ENCODE results near the gene MARCHF9. TPM values are rescaled to one million over a fixed set of nuclear protein-coding genes. Genes with fewer than 3 reads are reported as not detected.

The MARCHF9 gene
- total RNA-seq, 1 experiment from 2014 or later: 18.9 TPM

- Histone ChIP-seq H3K4me3 (no peak within 1 kb of the TSS), H3K4me1 (replicated peaks; ENCODE audit: insufficient read depth) (peaks cover 2% of the 10 kb centered on the region; the same call in 1 of the 2 replicates), H3K9me3 (ENCODE audit: insufficient read depth, low read depth) (no peaks in the 10 kb centered on the region), H3K4me2 (no peak within 1 kb of the TSS), H3K36me3 (ENCODE audit: low read depth) (no peaks in the 10 kb centered on the region), H4K20me1 (ENCODE audit: insufficient read depth) (no peaks in the 10 kb centered on the region), H3K9me2 (ENCODE audit: insufficient read depth) (no peaks in the 10 kb centered on the region), H2AFZ (no peak within 1 kb of the TSS), H3K79me2 (ENCODE audit: low read depth) (no peaks in the 10 kb centered on the region), H3K27ac (no peak within 1 kb of the TSS), H3K27me3 (ENCODE audit: insufficient read depth, low read depth) (peaks cover 14% of the 10 kb centered on the region), H3F3A (ENCODE audit: insufficient read depth, low read depth) (peaks cover 7% of the 10 kb centered on the region; the same call in 1 of the 2 replicates)
- no TSS peak for BruUV-seq (replicated peaks)
- DNase-seq: no peak
- intact Hi-C loops (cut with micrococcal nuclease; ENCODE audit: unreplicated experiment): no loop called here
- ChIA-PET POLR2A (ENCODE audit: unreplicated experiment) (interaction anchor here (0.7 kb wide), 1 partner anchor 13 kb away, joined by 10 read pairs; no protein-coding TSS in a partner anchor), CTCF (interaction anchor here (1.0 kb wide), 1 partner anchor 280 kb away, joined by 3 read pairs; the partner anchor contains the start of gene GLI1)
- TF ChIP-seq EZH2 (IDR thresholded peaks at IDR 0.05; ENCODE audit: low read depth) (no peak), CTCF (conservative IDR thresholded peaks at IDR 0.05) (no peak)
These were observed 16.2 kb upstream of the MARCHF9 start, which contains the start of gene AGAP2 for GRCh38 chr12:57738661-57739237. AGAP2 (minus strand) TSS chr12:57738742; CDS start chr12:57738246, 496 bp downstream.

DNA sequence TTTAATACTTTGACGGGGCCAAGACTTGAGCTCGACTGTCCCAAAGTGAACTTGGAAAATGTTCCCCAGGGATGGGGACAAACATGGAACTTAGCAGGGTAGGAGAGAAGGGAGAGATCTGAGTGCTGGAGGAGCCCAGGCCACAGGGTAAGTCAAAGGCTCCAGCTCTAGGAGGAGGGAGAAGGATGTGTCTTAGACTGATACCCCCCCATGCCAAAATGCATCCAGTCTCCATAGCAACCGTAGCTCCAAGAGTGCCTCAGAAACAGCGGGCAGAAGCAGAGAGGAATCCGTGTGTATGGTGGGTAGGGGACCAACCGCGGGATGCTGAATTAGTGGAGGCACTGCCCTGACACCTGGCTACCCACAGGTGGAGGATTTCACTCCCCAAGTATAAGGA, 15.5 kb upstream of the MARCHF9 start:
- no peak overlapping the region for H3K4me2 ChIP-seq
- H3K36me3 ChIP-seq (ENCODE audit: low read depth): no peaks in the 10 kb centered on the region
- ChIA-PET CTCF (interaction anchor here (1.0 kb wide), 1 partner anchor 280 kb away, joined by 3 read pairs; the partner anchor contains the start of gene GLI1), POLR2A (ENCODE audit: unreplicated experiment) (interaction anchor here (0.7 kb wide), 1 partner anchor 12 kb away, joined by 10 read pairs; no protein-coding TSS in a partner anchor)
- no peak overlapping the region for H3K27ac ChIP-seq
- no peaks in the 10 kb centered on the region for H4K20me1 ChIP-seq (ENCODE audit: insufficient read depth)
- H3K27me3 ChIP-seq (ENCODE audit: insufficient read depth, low read depth): peaks cover 14% of the 10 kb centered on the region
- no peak for DNase-seq
- no peak overlapping the region for H2AFZ ChIP-seq
- peaks cover 9% of the 10 kb centered on the region; the same call in 1 of the 2 replicates for H3F3A ChIP-seq (ENCODE audit: insufficient read depth, low read depth)
- TF ChIP-seq EZH2 (IDR thresholded peaks at IDR 0.05; ENCODE audit: low read depth) (no peak), CTCF (conservative IDR thresholded peaks at IDR 0.05) (no peak)
- H3K9me3 ChIP-seq (ENCODE audit: insufficient read depth, low read depth): no peaks in the 10 kb centered on the region
- intact Hi-C loops (cut with micrococcal nuclease; ENCODE audit: unreplicated experiment): no loop called here
- BruUV-seq (replicated peaks): no TSS peak
- no peak overlapping the region for H3K4me3 ChIP-seq
- H3K9me2 ChIP-seq (ENCODE audit: insufficient read depth): no peaks in the 10 kb centered on the region
- H3K4me1 ChIP-seq (replicated peaks; ENCODE audit: insufficient read depth): peaks cover 8% of the 10 kb centered on the region; the same call in 1 of the 2 replicates
- H3K79me2 ChIP-seq (ENCODE audit: low read depth): no peaks in the 10 kb centered on the region

DNA sequence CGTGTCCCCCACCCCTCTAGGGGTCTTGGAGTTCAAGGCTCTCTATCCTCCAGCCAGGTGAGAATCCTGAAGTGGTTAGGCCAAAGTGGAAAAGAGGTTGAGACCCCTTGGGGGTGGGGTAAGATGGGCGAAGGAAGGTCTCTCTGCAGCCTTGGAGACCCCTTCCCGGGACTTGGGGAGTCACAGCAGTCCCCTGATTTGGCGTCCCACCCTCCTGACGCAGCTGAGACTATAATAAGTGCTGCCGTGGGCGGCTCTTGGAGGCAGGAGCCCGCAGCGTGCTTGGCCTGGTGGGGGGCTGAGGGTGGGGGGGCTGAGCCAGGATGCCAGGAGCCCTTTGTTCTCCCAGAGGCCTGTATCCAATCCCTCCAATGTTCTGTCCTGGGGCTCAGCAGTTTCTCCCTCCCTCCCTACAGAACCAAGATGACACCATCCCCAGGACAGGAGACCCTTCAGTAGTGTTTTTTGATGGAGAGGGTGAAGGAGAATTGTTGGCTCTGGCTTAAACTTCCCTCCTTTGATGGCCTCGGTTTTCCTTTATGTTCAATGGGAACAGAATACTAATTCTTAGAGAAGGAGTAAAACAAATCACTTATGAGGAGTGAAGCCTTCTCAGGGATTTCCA, 14.9 kb upstream of the MARCHF9 start:
- Histone ChIP-seq H3K27me3 (ENCODE audit: insufficient read depth, low read depth) (peaks cover 14% of the 10 kb centered on the region), H3K27ac (no peak overlapping the region), H2AFZ (no peak overlapping the region), H3K36me3 (ENCODE audit: low read depth) (no peaks in the 10 kb centered on the region), H3K4me2 (no peak overlapping the region), H3K4me3 (no peak overlapping the region), H4K20me1 (ENCODE audit: insufficient read depth) (no peaks in the 10 kb centered on the region), H3K9me2 (ENCODE audit: insufficient read depth) (no peaks in the 10 kb centered on the region), H3K9me3 (ENCODE audit: insufficient read depth, low read depth) (no peaks in the 10 kb centered on the region), H3K4me1 (replicated peaks; ENCODE audit: insufficient read depth) (peaks cover 8% of the 10 kb centered on the region; the same call in 1 of the 2 replicates), H3K79me2 (ENCODE audit: low read depth) (no peaks in the 10 kb centered on the region), H3F3A (ENCODE audit: insufficient read depth, low read depth) (peaks cover 9% of the 10 kb centered on the region; the same call in 1 of the 2 replicates)
- POLR2A ChIA-PET (ENCODE audit: unreplicated experiment): no interaction called here
- no peak for TF ChIP-seq CTCF (conservative IDR thresholded peaks at IDR 0.05)
- TF ChIP-seq EZH2 (IDR thresholded peaks at IDR 0.05; ENCODE audit: low read depth): no peak
- DNase-seq: no peak
- BruUV-seq (replicated peaks): no TSS peak
- CTCF ChIA-PET: interaction anchor here (1.0 kb wide), 1 partner anchor 281 kb away, joined by 3 read pairs; the partner anchor contains the start of gene GLI1
- intact Hi-C loops (cut with micrococcal nuclease; ENCODE audit: unreplicated experiment): no loop called here
